Peyer's patch (tissue), 4 donors: ENCODE data around the gene GPER1. TPM values are rescaled to one million over a fixed set of nuclear protein-coding genes. Genes with fewer than 3 reads are reported as not detected.

ENCODE experiments used
- DNase-seq, 3 donors: peaks; one replicate each; pipeline ENCODE4 v3.0.0-alpha.2; 2017 to 2019
- H3K27ac ChIP-seq, 4 donors: fragments of 200-600 bp; sonication (generic); one replicate each; pipeline ENCODE4 v1.5.1; 2016 to 2019
- H3K27me3 ChIP-seq, 2 donors: fragments of 200-600 bp; sonication (generic); one replicate each; pipeline ENCODE4 v1.5.1; 2019
- H3K36me3 ChIP-seq, 3 donors: fragments of 200-600 bp; sonication (generic); one replicate each; pipeline ENCODE4 v1.5.1; 2016 to 2019
- H3K4me1 ChIP-seq, 4 donors: fragments of 200-600 bp; sonication (generic); one replicate each; pipeline ENCODE4 v1.5.1; 2016 to 2019
- H3K4me3 ChIP-seq, 4 donors: fragments of 200-600 bp; sonication (generic); 1 replicate in 3 of 4; 2 replicates in 1 of 4; pipeline ENCODE4 v1.5.1; 2016 to 2019; ENCODE audit warnings: mild to moderate bottlenecking in 1 of 4
- H3K9me3 ChIP-seq, 4 donors: fragments of 200-600 bp; sonication (generic); one replicate each; pipeline ENCODE4 v1.5.1; 2016 to 2019; ENCODE audit warnings: mild to moderate bottlenecking in 1 of 4
- CTCF ChIP-seq, 6 experiments: fragments of 450-650 bp in 4 of 6; fragments of 200-600 bp in 2 of 6; sonication (generic) in 1 of 6; IDR thresholded peaks; one replicate each; pipeline ENCODE4 v1.5.1; 2017 to 2019; ENCODE audit warnings: antibody characterized with exemption in 6 of 6, mild to moderate bottlenecking in 3 of 6, moderate library complexity in 1 of 6
- POLR2A ChIP-seq, 2 donors: fragments of 450-650 bp; IDR thresholded peaks; one replicate each; pipeline ENCODE4 v1.5.1; 2017; ENCODE audit warnings: antibody characterized with exemption in 2 of 2, mild to moderate bottlenecking in 2 of 2, moderate library complexity in 2 of 2
- total RNA-seq, 4 donors: library from RNA; depleted of rRNA; stranded (reverse); fragments of >200 nt; gene quantifications; one replicate each; pipeline ENCODE4 v1.1.0, GENCODE V29; 2016

The GPER1 gene
- total RNA-seq, 4 donors from 2014 or later = 0.53 to 8.3 (median 2.1) TPM

- no peak for DNase-seq
- H3K9me3 ChIP-seq = no peaks in the 10 kb centered on the region
- no peak for TF ChIP-seq CTCF (IDR thresholded peaks at IDR 0.05)
- no peak for TF ChIP-seq POLR2A (IDR thresholded peaks at IDR 0.05)
- no peak overlapping the region for H3K27ac ChIP-seq
- H3K36me3 ChIP-seq = no peaks in the 10 kb centered on the region
- no peaks in the 10 kb centered on the region for H3K27me3 ChIP-seq
- H3K4me1 ChIP-seq = peaks cover 0 to 7% (median 0%) of the 10 kb centered on the region in 4 donors
- no peak overlapping the region for H3K4me3 ChIP-seq
These were observed 9.4 kb upstream of the GPER1 start for GRCh38 chr7:1078519-1078918.

- no peaks in the 10 kb centered on the region for H3K36me3 ChIP-seq
- H3K9me3 ChIP-seq = no peaks in the 10 kb centered on the region
- no peaks in the 10 kb centered on the region for H3K27me3 ChIP-seq
- TF ChIP-seq CTCF (IDR thresholded peaks at IDR 0.05) = no peak
- TF ChIP-seq POLR2A (IDR thresholded peaks at IDR 0.05) = no peak
- H3K27ac ChIP-seq = no peak overlapping the region
- no peak for DNase-seq
- H3K4me3 ChIP-seq = no peak overlapping the region
- H3K4me1 ChIP-seq = peaks cover 0 to 7% (median 0%) of the 10 kb centered on the region in 4 donors
These were observed 8.9 kb upstream of the GPER1 start for GRCh38 chr7:1078985-1079384.

GRCh38 chr7:1079546-1079945, 8.4 kb upstream of the GPER1 start:
- H3K4me3 ChIP-seq = no peak overlapping the region
- DNase-seq = no peak
- H3K9me3 ChIP-seq = no peaks in the 10 kb centered on the region
- TF ChIP-seq CTCF (IDR thresholded peaks at IDR 0.05) = no peak
- TF ChIP-seq POLR2A (IDR thresholded peaks at IDR 0.05) = no peak
- no peaks in the 10 kb centered on the region for H3K27me3 ChIP-seq
- H3K36me3 ChIP-seq = no peaks in the 10 kb centered on the region
- H3K27ac ChIP-seq = no peak overlapping the region
- H3K4me1 ChIP-seq = peaks cover 0 to 7% (median 0%) of the 10 kb centered on the region in 4 donors

- Histone ChIP-seq H3K9me3 (no peaks in the 10 kb centered on the region), H3K27me3 (no peaks in the 10 kb centered on the region), H3K4me3 (no peak overlapping the region), H3K36me3 (no peaks in the 10 kb centered on the region), H3K4me1 (peaks cover 0 to 7% (median 0%) of the 10 kb centered on the region in 4 donors), H3K27ac (no peak overlapping the region)
- TF ChIP-seq CTCF (IDR thresholded peaks at IDR 0.05) = no peak
- TF ChIP-seq POLR2A (IDR thresholded peaks at IDR 0.05) = no peak
- no peak for DNase-seq
These were observed 7.5 kb upstream of the GPER1 start for GRCh38 chr7:1080252-1080920.

- TF ChIP-seq CTCF (IDR thresholded peaks at IDR 0.05) (no peak), POLR2A (IDR thresholded peaks at IDR 0.05) (no peak)
- no peak for DNase-seq
These were observed 7.0 kb upstream of the GPER1 start for GRCh38 chr7:1080921-1081255.

More at GRCh38 chr7:1080921-1081255, 7.0 kb upstream of the GPER1 start:
- peaks cover 0 to 7% (median 0%) of the 10 kb centered on the region in 4 donors for H3K4me1 ChIP-seq
- H3K27ac ChIP-seq = no peak overlapping the region
- no peaks in the 10 kb centered on the region for H3K36me3 ChIP-seq
- no peaks in the 10 kb centered on the region for H3K27me3 ChIP-seq
- H3K4me3 ChIP-seq = no peak overlapping the region
- no peaks in the 10 kb centered on the region for H3K9me3 ChIP-seq
